Activated CD8-positive, alpha-beta memory T cell treated with anti-CD3 and anti-CD28 coated beads for 4 hours (primary cell): ENCODE data around the gene PDK2.

Source experiments
- DNase-seq, 2 donors: peaks; one replicate each; pipeline ENCODE4 v3.0.0-alpha.2; 2020; ENCODE audit warnings: low read depth in 2 of 2

The PDK2 gene

GRCh38 chr17:50094753-50095619 lies at the start of gene PDK2:
TSS of gene PDK2 (plus strand) at chr17:50095351. CDS start at chr17:50095436, 85 bp downstream.
- DNase-seq: peak; percentile 91 to 92

GRCh38 chr17:50046179-50046578 lies 49.0 kb upstream of the PDK2 start:
- DNase-seq: no peak

GRCh38 chr17:50046667-50047066 lies 48.5 kb upstream of the PDK2 start:
- DNase-seq: no peak

- no peak for DNase-seq
Measured at GRCh38 chr17:50047083-50047482, 48.1 kb upstream of the PDK2 start.

GRCh38 chr17:50047488-50048126 lies 47.5 kb upstream of the PDK2 start:
- DNase-seq: no peak

- no peak for DNase-seq
Measured at GRCh38 chr17:50048146-50048720, 46.9 kb upstream of the PDK2 start.

GRCh38 chr17:50048988-50049387 lies 46.2 kb upstream of the PDK2 start:
- no peak for DNase-seq

GRCh38 chr17:50049636-50050035 lies 45.5 kb upstream of the PDK2 start:
- no peak for DNase-seq

GRCh38 chr17:50050431-50051032 lies 44.6 kb upstream of the PDK2 start:
- DNase-seq: no peak

- peak; percentile 26 to 50 for DNase-seq
Measured at GRCh38 chr17:50051082-50051576, 44.0 kb upstream of the PDK2 start.

GRCh38 chr17:50051606-50052005 lies 43.5 kb upstream of the PDK2 start:
- no peak for DNase-seq

GRCh38 chr17:50052241-50052796 lies 42.8 kb upstream of the PDK2 start:
- no peak for DNase-seq

- DNase-seq: no peak
Measured at GRCh38 chr17:50052822-50053653, 42.1 kb upstream of the PDK2 start.

- DNase-seq: no peak
Measured at GRCh38 chr17:50053654-50053960, 41.5 kb upstream of the PDK2 start.

- DNase-seq: no peak
Measured at GRCh38 chr17:50055055-50055425, 40.1 kb upstream of the PDK2 start.

- DNase-seq: peak; percentile 26 to 42
Measured at GRCh38 chr17:50055426-50056216, 39.5 kb upstream of the PDK2 start, which contains the start of gene ITGA3. TSS of gene ITGA3 (plus strand) at chr17:50056110. CDS start at chr17:50056440, 330 bp downstream.

GRCh38 chr17:50056217-50056960 lies 38.8 kb upstream of the PDK2 start:
- DNase-seq: peak; percentile 10 to 16

- no peak for DNase-seq
Measured at GRCh38 chr17:50056961-50057330, 38.2 kb upstream of the PDK2 start.

GRCh38 chr17:50057521-50057991 lies 37.6 kb upstream of the PDK2 start:
- DNase-seq: no peak
